ENCODE data around the gene CFAP46.
"Not testable (repeated sequence)": the region's sequence is repeated elsewhere in the genome, so short reads cannot be mapped to it uniquely, and the experiment has no call there.

CFAP46 gene

DNA sequence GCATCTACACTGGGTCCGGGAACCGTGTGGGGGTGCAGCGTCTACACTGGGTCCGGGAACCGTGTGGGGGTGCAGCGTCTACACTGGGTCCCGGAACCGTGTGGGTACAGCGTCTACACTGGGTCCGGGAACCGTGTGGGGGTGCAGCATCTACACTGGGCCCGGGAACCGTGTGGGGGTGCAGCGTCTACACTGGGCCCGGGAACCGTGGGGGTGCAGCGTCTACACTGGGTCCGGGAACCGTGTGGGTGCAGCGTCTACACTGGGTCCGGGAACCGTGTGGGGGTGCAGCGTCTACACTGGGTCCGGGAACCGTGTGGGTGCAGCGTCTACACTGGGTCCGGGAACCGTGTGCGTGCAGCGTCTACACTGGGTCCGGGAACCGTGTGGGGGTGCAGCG, 150.3 kb downstream of the CFAP46 start:
- H3K4me3 ChIP-seq (ENCODE audit: low read depth in 1 of 2, low read length in 2 of 2); H3K9ac ChIP-seq (ENCODE audit: low read length); H3K27ac ChIP-seq (ENCODE audit: low read depth, low read length); H3K36me3 ChIP-seq (ENCODE audit: insufficient read depth, low read length); H3K9me3 ChIP-seq (ENCODE audit: low read length); H3K4me1 ChIP-seq (ENCODE audit: insufficient read depth, low read length): not testable (repeated sequence)
- H3K27me3 ChIP-seq (ENCODE audit: control insufficient read depth in 1 of 2, insufficient read depth in 2 of 2, low read length in 2 of 2), result peaks cover 0 to 46% of the 10 kb centered on the region in 2 donors

DNA sequence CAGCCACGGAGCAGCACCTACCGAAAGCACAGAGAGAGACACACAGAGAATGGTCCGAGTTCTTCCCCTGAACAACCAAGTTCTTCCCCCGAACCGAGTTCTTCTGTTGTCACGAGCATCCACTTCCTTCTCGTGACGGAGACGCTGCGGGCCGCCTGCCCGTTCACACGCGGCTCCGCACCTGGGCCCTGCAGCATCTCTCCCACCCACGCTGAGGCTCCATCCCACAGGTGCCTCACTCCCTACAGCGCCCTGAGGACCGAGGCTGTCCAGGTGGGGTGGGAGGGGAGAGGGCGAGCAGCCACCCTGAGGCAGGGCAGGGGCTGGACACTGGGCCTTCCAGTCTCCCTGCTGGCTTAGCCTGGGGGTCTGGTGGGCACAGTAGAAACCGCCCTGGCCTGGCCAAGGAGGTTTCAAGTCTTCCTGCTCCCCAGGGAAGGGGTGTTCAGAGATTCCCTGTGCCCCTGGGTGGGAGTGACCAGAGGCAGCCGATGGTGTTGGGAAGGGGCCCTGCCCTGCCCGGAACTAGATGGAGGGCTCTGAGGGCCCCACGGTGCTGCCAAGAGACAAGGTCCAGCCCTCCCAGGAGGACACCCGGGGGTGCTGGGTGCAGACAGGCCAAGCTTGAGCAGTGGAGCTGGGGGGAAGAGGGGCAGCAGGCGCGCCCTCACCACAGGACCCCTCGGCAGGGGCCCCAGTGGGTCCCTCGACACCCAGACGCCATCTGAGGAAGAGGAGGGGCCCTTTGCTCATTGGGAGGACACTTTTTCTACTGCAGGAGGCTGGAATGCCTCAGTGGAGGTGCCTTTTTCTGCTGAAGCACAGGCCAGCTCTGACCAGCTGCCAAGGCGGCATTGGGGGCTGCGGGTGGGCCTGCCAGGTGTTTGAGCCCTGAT, 151.2 kb downstream of the CFAP46 start:
- Histone ChIP-seq H3K36me3 (ENCODE audit: insufficient read depth, low read length) (no peaks in the 10 kb centered on the region), H3K27ac (ENCODE audit: low read depth, low read length) (no peak overlapping the region), H3K9ac (ENCODE audit: low read length) (no peak overlapping the region), H3K9me3 (ENCODE audit: low read length) (no peaks in the 10 kb centered on the region), H3K27me3 (ENCODE audit: control insufficient read depth in 1 of 2, insufficient read depth in 2 of 2, low read length in 2 of 2) (peaks cover 0 to 56% of the 10 kb centered on the region in 2 donors), H3K4me1 (ENCODE audit: insufficient read depth, low read length) (peaks cover 4% of the 10 kb centered on the region), H3K4me3 (ENCODE audit: low read depth in 1 of 2, low read length in 2 of 2) (no peak overlapping the region)

DNA sequence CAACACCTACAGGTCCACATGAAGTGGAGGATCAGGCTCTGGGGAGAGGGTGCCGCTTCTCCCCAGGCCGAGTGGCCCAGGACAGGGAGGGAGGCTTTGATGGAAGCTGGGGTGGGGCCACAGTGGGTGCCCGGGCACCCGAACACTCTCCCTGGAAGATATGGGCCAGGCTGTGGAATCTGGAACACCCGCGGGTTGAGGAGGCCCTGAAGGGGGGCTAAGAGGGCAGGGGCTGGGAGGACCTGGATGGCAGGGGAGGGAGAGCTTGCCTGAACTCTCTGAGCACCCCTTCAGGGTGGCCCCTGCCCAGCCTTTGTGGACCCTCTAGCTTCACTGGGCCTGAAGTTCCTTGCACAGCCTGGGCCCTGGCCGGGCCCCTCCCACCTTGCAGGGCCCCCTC, 151.9 kb downstream of the CFAP46 start:
- Histone ChIP-seq H3K4me1 (ENCODE audit: insufficient read depth, low read length) (peaks cover 4% of the 10 kb centered on the region), H3K36me3 (ENCODE audit: insufficient read depth, low read length) (no peaks in the 10 kb centered on the region), H3K27me3 (ENCODE audit: control insufficient read depth in 1 of 2, insufficient read depth in 2 of 2, low read length in 2 of 2) (peaks cover 0 to 56% of the 10 kb centered on the region in 2 donors), H3K9me3 (ENCODE audit: low read length) (no peaks in the 10 kb centered on the region), H3K9ac (ENCODE audit: low read length) (no peak overlapping the region), H3K4me3 (ENCODE audit: low read depth in 1 of 2, low read length in 2 of 2) (no peak overlapping the region), H3K27ac (ENCODE audit: low read depth, low read length) (no peak overlapping the region)

- H3K27me3 ChIP-seq (ENCODE audit: control insufficient read depth in 1 of 2, insufficient read depth in 2 of 2, low read length in 2 of 2), result peaks cover 0 to 62% of the 10 kb centered on the region in 2 donors
These were observed 152.7 kb downstream of the CFAP46 start for GRCh38 chr10:132789659-132790148.

DNA sequence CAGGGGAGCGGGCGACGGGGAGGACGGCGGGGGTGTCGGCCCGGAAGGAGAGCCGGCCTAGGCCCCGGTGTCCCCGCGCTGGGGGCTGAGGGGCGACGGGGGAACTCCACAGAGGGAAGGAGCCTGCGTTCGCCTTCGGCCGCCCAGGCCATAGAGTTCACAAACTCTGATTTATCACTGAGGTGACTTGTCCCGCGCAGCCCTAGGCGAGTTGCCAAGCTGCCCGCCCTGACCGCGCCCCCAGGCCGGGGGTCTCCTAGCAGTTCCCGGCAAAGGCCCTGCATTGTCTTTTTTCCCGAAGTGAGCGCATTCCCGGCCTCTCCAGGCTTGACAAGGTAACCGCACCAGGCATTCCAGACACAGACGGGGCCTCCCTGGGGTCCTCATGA, 153.5 kb downstream of the CFAP46 start:
- H3K27ac ChIP-seq (ENCODE audit: low read depth, low read length), result no peak overlapping the region
- H3K9ac ChIP-seq (ENCODE audit: low read length), result no peak overlapping the region
- peaks cover 4% of the 10 kb centered on the region for H3K4me1 ChIP-seq (ENCODE audit: insufficient read depth, low read length)
- no peaks in the 10 kb centered on the region for H3K9me3 ChIP-seq (ENCODE audit: low read length)
- H3K36me3 ChIP-seq (ENCODE audit: insufficient read depth, low read length), result no peaks in the 10 kb centered on the region
- H3K4me3 ChIP-seq (ENCODE audit: low read depth in 1 of 2, low read length in 2 of 2), result no peak overlapping the region
- peaks cover 0 to 70% of the 10 kb centered on the region in 2 donors for H3K27me3 ChIP-seq (ENCODE audit: control insufficient read depth in 1 of 2, insufficient read depth in 2 of 2, low read length in 2 of 2)

More at GRCh38 chr10:132789659-132790148, 152.7 kb downstream of the CFAP46 start:
- Histone ChIP-seq H3K36me3 (ENCODE audit: insufficient read depth, low read length) (no peaks in the 10 kb centered on the region), H3K27ac (ENCODE audit: low read depth, low read length) (no peak overlapping the region), H3K9me3 (ENCODE audit: low read length) (no peaks in the 10 kb centered on the region), H3K4me1 (ENCODE audit: insufficient read depth, low read length) (peaks cover 4% of the 10 kb centered on the region), H3K9ac (ENCODE audit: low read length) (no peak overlapping the region), H3K4me3 (ENCODE audit: low read depth in 1 of 2, low read length in 2 of 2) (no peak overlapping the region)

GRCh38 chr10:132788180-132788830, 154.1 kb downstream of the CFAP46 start:
- H3K27ac ChIP-seq (ENCODE audit: low read depth, low read length), result no peak overlapping the region
- H3K36me3 ChIP-seq (ENCODE audit: insufficient read depth, low read length), result peaks cover 3% of the 10 kb centered on the region
- peaks cover 0 to 76% of the 10 kb centered on the region in 2 donors for H3K27me3 ChIP-seq (ENCODE audit: control insufficient read depth in 1 of 2, insufficient read depth in 2 of 2, low read length in 2 of 2)
- H3K9ac ChIP-seq (ENCODE audit: low read length), result no peak overlapping the region
- no peaks in the 10 kb centered on the region for H3K9me3 ChIP-seq (ENCODE audit: low read length)
- H3K4me3 ChIP-seq (ENCODE audit: low read depth in 1 of 2, low read length in 2 of 2), result no peak overlapping the region
- H3K4me1 ChIP-seq (ENCODE audit: insufficient read depth, low read length), result peaks cover 4% of the 10 kb centered on the region

DNA sequence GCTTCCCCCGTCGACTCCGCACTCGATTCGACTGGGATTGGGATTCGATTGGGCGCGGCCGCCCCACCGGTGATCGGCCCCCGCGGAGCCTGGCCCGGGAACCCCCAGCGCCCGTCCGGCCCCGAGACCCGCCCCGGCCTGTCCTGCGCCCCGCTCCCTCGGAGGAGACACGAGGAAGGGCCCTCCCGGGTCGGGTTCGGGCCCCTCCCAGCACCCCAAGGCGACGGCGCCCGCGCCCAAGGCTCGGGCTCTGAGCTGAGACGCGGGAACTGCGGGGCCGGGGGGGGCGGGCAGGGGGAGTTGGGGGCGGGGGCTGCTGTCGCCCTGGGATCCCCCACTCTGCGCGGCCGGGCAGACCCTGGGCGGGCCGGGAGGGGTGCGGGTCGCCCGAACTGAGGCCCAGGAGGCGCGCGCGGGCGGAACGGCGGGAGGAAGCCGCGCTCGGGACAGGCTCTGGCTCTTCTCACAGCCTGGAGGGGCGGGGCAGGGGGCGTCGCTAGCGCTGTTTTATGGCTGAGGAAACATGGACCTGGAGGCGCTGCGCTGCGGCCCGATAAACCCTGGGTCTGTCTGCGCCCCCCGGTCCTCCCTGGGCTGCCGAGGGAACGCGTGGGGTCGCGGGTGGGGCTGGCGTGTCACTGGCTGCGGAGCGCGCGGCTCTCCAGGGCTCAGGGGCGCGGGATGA, 154.7 kb downstream of the CFAP46 start:
- Histone ChIP-seq H3K9me3 (ENCODE audit: low read length) (no peaks in the 10 kb centered on the region), H3K4me3 (ENCODE audit: low read depth in 1 of 2, low read length in 2 of 2) (no peak overlapping the region), H3K9ac (ENCODE audit: low read length) (no peak overlapping the region), H3K27me3 (ENCODE audit: control insufficient read depth in 1 of 2, insufficient read depth in 2 of 2, low read length in 2 of 2) (peaks cover 0 to 72% of the 10 kb centered on the region in 2 donors), H3K36me3 (ENCODE audit: insufficient read depth, low read length) (peaks cover 9% of the 10 kb centered on the region), H3K4me1 (ENCODE audit: insufficient read depth, low read length) (peaks cover 4% of the 10 kb centered on the region), H3K27ac (ENCODE audit: low read depth, low read length) (no peak overlapping the region)

DNA sequence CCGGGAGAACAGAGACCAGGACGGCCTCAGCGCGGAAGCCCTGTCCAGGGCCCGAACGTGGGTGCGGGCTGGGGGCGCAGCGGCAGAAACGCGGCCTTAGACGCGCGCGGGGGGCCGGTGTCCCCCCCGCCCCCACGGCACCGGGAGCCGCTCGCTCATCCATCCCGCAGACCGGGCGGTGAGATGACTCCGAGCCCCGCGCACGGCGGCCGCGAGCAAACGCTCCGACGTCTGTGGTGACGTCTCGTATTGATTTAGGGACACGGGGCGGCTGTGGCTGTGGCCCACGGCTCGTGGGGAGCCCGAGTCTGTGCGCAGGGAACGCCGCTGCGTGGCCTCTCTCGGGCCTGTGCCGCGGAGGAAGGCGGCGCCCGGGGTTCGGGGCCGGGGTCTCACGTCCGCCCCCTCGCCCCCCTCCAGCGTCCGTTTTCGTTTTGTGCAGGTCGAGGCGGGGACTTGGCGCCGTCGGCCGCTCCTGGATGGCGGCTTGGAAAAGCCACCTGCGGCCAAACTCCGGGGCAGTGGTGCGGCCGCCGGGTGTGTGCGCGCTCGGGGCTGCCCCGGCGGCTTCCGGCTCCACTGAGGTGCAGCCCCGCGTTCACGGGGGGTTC, 155.4 kb downstream of the CFAP46 start:
- Histone ChIP-seq H3K4me3 (ENCODE audit: low read depth in 1 of 2, low read length in 2 of 2) (no peak overlapping the region), H3K9ac (ENCODE audit: low read length) (no peak overlapping the region), H3K36me3 (ENCODE audit: insufficient read depth, low read length) (peaks cover 12% of the 10 kb centered on the region), H3K27ac (ENCODE audit: low read depth, low read length) (no peak overlapping the region), H3K27me3 (ENCODE audit: control insufficient read depth in 1 of 2, insufficient read depth in 2 of 2, low read length in 2 of 2) (peaks cover 0 to 72% of the 10 kb centered on the region in 2 donors), H3K4me1 (ENCODE audit: insufficient read depth, low read length) (peaks cover 4% of the 10 kb centered on the region), H3K9me3 (ENCODE audit: low read length) (no peaks in the 10 kb centered on the region)

DNA sequence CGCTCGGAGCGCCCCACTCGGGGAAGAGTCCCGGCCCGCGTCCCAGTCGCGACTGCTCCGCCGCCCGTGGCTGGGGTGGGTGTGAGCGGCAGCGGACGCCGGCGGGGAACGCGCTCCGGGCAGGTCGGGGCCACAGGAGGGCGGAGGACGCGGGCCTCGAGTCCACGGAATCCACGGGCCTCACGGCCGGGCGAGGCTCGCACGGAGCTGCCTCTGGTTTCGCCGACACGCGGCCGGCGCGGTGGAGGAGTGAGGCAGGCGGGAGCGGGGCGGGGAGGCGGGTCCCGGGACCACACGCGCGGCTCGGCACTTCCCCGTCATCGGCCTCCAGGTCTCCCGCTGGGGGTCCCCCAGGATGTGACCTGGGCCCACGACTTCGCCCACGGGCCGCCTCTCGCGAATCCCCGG, 155.9 kb downstream of the CFAP46 start:
- Histone ChIP-seq H3K9ac (ENCODE audit: low read length) (no peak overlapping the region), H3K36me3 (ENCODE audit: insufficient read depth, low read length) (peaks cover 16% of the 10 kb centered on the region), H3K4me1 (ENCODE audit: insufficient read depth, low read length) (peaks cover 4% of the 10 kb centered on the region), H3K27ac (ENCODE audit: low read depth, low read length) (no peak overlapping the region), H3K4me3 (ENCODE audit: low read depth in 1 of 2, low read length in 2 of 2) (no peak overlapping the region), H3K27me3 (ENCODE audit: control insufficient read depth in 1 of 2, insufficient read depth in 2 of 2, low read length in 2 of 2) (peaks cover 0 to 72% of the 10 kb centered on the region in 2 donors), H3K9me3 (ENCODE audit: low read length) (no peaks in the 10 kb centered on the region)

DNA sequence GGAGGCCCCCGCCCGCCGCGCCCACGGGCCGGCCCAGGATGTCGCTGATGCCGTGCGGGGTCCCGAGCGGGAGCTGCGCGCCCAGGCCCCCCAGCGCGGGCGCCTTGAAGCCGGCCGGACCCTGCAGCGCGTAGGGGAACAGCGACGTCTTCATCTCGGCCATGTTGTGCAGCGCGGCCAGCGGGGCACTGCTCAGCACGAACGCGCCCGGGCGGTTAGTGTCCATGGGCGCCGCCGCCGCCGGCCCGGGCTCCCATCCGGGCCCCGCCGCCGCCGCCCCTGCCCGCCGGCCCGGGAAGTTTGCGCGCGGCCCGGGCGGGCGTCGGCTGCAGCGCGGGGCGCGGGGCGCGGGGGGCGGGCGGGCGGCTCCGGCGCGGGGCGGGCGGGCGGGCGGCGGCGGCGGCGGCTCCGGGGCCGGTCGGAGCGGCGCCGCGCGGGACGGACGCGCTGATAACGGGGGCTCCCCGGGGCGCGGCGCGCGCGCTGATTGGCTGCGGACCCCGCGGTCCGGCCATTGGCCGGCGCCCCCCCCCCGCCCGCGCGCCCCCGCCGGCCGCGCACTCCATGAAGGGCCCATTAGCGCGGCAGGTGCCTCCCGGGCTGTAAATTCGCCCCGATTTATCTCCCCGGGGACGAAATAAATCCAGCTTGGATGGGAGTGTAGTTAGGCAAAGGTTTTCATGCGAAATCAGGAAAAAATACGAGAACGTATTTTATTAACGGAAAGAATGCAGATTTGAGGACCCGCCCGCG, 156.5 kb downstream of the CFAP46 start, which contains the start of gene NKX6-2:
Gene NKX6-2, minus strand, starts transcription at position 425 of the 753 bp plus-strand sequence. Its CDS starts 199 bp downstream, at position 226.
- H3K36me3 ChIP-seq (ENCODE audit: insufficient read depth, low read length), result peaks cover 16% of the 10 kb centered on the region
- peaks cover 0 to 66% of the 10 kb centered on the region in 2 donors for H3K27me3 ChIP-seq (ENCODE audit: control insufficient read depth in 1 of 2, insufficient read depth in 2 of 2, low read length in 2 of 2)
- no peak within 1 kb of the TSS for H3K27ac ChIP-seq (ENCODE audit: low read depth, low read length)
- H3K9ac ChIP-seq (ENCODE audit: low read length), result no peak within 1 kb of the TSS
- H3K9me3 ChIP-seq (ENCODE audit: low read length), result no peaks in the 10 kb centered on the region
- H3K4me3 ChIP-seq (ENCODE audit: low read depth in 1 of 2, low read length in 2 of 2), result no peak within 1 kb of the TSS
- peaks cover 4% of the 10 kb centered on the region for H3K4me1 ChIP-seq (ENCODE audit: insufficient read depth, low read length)
